ENCODE measurements around the gene ECHDC3. TPM values are rescaled to one million over a fixed set of nuclear protein-coding genes. Genes with fewer than 3 reads are reported as not detected.

ECHDC3 gene
- total and polyA plus RNA-seq, 10 of the 15 experiments (the other 5 are each of a cell fraction or from before 2014, with no cell fraction given): 0.16 to 10.0 (median 6.0) TPM

DNA sequence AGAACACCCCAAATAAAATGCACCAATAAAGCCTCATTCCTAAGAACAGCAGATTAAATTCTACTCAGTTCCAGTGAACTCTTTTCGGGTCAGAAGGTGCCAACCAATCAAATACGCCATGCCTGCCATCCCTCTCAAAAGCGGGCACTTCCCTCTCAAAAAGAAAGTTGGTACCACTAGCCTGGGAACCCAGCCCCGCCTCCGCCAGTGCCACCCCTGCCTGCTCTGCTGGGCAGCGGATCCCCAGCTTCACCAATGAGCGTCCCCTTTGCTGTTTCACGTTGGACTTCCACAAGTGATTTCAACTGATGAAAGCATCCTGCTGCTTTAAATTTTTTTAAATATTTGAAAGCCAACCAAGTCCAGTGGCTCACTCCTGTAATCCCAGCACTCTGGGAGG is 47.8 kb downstream of the ECHDC3 start (continued):
- TF ChIP-seq, protein P1, sequence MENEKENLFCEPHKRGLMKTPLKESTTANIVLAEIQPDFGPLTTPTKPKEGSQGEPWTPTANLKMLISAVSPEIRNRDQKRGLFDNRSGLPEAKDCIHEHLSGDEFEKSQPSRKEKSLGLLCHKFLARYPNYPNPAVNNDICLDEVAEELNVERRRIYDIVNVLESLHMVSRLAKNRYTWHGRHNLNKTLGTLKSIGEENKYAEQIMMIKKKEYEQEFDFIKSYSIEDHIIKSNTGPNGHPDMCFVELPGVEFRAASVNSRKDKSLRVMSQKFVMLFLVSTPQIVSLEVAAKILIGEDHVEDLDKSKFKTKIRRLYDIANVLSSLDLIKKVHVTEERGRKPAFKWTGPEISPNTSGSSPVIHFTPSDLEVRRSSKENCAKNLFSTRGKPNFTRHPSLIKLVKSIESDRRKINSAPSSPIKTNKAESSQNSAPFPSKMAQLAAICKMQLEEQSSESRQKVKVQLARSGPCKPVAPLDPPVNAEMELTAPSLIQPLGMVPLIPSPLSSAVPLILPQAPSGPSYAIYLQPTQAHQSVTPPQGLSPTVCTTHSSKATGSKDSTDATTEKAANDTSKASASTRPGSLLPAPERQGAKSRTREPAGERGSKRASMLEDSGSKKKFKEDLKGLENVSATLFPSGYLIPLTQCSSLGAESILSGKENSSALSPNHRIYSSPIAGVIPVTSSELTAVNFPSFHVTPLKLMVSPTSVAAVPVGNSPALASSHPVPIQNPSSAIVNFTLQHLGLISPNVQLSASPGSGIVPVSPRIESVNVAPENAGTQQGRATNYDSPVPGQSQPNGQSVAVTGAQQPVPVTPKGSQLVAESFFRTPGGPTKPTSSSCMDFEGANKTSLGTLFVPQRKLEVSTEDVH (IDR thresholded peaks at IDR 0.05; ENCODE audit: low read depth, partially characterized antibody): no peak
- TF ChIP-seq SREBF2 (IDR thresholded peaks at IDR 0.05; ENCODE audit: low read length) (no peak), CREB1 (IDR thresholded peaks at IDR 0.05; ENCODE audit: low read depth) (no peak), HDAC6 (IDR thresholded peaks at IDR 0.05; ENCODE audit: unreplicated experiment) (no peak), SMAD5 (IDR thresholded peaks at IDR 0.05; ENCODE audit: low read depth) (no peak)
- TF ChIP-seq, protein P2, sequence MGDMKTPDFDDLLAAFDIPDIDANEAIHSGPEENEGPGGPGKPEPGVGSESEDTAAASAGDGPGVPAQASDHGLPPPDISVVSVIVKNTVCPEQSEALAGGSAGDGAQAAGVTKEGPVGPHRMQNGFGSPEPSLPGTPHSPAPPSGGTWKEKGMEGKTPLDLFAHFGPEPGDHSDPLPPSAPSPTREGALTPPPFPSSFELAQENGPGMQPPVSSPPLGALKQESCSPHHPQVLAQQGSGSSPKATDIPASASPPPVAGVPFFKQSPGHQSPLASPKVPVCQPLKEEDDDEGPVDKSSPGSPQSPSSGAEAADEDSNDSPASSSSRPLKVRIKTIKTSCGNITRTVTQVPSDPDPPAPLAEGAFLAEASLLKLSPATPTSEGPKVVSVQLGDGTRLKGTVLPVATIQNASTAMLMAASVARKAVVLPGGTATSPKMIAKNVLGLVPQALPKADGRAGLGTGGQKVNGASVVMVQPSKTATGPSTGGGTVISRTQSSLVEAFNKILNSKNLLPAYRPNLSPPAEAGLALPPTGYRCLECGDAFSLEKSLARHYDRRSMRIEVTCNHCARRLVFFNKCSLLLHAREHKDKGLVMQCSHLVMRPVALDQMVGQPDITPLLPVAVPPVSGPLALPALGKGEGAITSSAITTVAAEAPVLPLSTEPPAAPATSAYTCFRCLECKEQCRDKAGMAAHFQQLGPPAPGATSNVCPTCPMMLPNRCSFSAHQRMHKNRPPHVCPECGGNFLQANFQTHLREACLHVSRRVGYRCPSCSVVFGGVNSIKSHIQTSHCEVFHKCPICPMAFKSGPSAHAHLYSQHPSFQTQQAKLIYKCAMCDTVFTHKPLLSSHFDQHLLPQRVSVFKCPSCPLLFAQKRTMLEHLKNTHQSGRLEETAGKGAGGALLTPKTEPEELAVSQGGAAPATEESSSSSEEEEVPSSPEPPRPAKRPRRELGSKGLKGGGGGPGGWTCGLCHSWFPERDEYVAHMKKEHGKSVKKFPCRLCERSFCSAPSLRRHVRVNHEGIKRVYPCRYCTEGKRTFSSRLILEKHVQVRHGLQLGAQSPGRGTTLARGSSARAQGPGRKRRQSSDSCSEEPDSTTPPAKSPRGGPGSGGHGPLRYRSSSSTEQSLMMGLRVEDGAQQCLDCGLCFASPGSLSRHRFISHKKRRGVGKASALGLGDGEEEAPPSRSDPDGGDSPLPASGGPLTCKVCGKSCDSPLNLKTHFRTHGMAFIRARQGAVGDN (IDR thresholded peaks at IDR 0.05): no peak
